Measurements from ENCODE around the gene PRDM4. TPM values are rescaled to one million over a fixed set of nuclear protein-coding genes. Genes with fewer than 3 reads are reported as not detected.

The PRDM4 gene
- total RNA-seq, 4 donors from 2014 or later: 25.0 to 45.3 (median 29.9) TPM

DNA sequence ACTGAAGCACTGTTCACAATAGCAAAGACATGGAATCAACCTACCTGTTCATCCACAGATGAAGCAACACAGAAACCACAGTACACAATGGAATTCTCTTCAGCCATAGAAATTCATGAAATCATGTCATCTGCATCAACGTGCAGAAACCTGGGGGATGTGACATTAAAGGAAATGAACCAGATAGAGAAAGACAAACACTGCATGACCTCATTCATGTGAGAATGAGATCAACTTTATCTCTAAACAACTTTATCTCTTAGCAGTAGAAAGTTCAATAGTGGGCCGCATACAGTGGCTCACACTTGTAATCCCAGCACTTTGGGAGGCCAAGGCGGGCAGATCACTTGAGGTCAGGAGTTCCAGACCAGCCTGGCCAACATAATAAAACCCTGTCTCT is 33.5 kb upstream of the PRDM4 start:
- ATAC-seq (ENCODE audit: low FRiP score) (no peak), DNase-seq (ENCODE audit: low spot score) (no peak)
- TF ChIP-seq, protein P1, sequence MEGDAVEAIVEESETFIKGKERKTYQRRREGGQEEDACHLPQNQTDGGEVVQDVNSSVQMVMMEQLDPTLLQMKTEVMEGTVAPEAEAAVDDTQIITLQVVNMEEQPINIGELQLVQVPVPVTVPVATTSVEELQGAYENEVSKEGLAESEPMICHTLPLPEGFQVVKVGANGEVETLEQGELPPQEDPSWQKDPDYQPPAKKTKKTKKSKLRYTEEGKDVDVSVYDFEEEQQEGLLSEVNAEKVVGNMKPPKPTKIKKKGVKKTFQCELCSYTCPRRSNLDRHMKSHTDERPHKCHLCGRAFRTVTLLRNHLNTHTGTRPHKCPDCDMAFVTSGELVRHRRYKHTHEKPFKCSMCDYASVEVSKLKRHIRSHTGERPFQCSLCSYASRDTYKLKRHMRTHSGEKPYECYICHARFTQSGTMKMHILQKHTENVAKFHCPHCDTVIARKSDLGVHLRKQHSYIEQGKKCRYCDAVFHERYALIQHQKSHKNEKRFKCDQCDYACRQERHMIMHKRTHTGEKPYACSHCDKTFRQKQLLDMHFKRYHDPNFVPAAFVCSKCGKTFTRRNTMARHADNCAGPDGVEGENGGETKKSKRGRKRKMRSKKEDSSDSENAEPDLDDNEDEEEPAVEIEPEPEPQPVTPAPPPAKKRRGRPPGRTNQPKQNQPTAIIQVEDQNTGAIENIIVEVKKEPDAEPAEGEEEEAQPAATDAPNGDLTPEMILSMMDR (IDR thresholded peaks at IDR 0.05): no peak

DNA sequence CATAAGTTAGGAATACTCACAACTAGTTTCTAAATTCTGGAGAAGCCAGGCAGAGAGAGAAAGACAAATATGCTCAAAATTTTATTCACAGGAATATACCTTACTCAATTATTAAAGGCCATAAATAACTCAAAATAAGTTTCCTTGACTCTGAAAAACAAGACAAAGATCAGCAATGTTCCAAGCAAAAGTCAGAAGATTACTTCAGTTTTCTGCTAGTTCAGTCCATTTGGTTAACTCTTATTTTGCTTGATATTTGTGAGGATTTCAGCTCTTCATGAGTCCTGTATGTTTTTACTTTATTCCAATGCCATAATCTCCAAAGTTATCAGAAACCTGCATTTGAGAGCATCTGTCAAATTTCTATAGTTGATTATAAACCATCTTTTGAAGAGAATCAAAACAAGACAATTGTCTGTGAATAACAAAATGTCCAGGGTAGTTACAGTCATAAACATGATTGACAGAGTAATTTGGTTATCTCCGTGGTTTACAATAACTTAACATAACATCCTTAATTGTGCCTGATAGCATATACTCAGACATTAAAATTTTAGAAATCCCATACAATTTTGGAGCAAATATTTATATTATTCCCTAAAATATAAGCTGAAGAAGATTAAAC is 30.6 kb upstream of the PRDM4 start:
- no peak for DNase-seq (ENCODE audit: low spot score)
- TF ChIP-seq, protein P1 (IDR thresholded peaks at IDR 0.05): no peak
- ATAC-seq (ENCODE audit: low FRiP score): no peak

DNA sequence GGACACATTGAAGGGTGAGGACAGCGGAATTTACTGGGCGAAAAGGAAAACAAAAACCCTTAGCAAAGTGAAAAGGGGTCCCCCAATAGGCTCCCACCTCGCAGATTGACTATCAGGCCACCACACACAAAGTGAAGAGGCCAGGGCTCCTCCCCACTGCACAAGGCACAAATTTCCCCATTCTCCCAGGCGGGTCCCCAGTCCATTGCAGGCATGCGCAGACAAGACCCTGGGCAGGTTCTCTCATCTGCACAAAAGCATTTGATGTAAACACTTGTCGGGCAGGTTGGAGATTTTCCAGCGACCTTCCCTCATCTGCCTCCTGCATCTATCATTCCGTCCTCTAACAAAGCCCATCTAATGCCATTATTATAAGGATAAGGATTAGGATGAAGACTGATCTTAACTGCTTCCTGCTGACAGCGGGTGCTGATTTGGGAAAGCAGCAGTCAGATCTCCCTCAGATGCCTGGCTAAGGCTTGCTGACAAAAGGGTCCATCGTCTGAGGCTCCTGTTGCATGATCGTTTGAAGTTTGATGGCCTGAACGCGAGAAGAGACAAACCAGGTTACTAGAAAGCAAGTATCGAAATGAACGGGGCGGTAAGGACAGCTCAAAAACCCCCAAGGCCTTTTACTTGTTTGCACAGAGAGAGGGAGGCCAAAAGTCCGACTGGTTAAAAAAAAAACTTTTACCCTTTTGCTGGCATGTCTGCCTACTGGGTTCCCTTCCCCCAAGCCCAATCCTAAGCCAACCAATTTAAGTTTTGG is 27.9 kb upstream of the PRDM4 start:
- ATAC-seq (ENCODE audit: low FRiP score): no peak

DNA sequence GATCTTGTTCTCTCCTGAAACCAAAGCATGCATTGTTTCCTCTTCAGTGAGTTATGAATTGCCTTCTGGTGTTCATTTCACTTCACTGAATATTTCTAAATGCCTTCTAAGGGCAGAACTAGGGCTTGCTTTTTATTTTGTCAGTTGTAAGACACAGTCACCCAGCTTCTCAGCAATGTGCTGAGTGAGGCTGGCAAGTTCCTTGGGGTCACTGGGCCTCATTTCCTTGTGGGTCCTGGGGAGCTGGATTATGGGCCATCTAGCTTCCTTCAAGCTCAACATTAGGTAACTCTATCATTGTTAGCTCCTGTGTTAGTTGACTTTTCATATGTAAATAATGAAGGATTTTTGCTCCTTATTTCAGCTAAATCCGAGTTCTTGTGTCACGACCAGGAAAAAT is 27.3 kb upstream of the PRDM4 start:
- no peak for ATAC-seq (ENCODE audit: low FRiP score)
- TF ChIP-seq, protein P1 (IDR thresholded peaks at IDR 0.05): no peak
- no peak for DNase-seq (ENCODE audit: low spot score)

More for the DNA sequence above, 27.9 kb upstream of the PRDM4 start:
- TF ChIP-seq, protein P1 (IDR thresholded peaks at IDR 0.05): no peak
- no peak for DNase-seq (ENCODE audit: low spot score)

DNA sequence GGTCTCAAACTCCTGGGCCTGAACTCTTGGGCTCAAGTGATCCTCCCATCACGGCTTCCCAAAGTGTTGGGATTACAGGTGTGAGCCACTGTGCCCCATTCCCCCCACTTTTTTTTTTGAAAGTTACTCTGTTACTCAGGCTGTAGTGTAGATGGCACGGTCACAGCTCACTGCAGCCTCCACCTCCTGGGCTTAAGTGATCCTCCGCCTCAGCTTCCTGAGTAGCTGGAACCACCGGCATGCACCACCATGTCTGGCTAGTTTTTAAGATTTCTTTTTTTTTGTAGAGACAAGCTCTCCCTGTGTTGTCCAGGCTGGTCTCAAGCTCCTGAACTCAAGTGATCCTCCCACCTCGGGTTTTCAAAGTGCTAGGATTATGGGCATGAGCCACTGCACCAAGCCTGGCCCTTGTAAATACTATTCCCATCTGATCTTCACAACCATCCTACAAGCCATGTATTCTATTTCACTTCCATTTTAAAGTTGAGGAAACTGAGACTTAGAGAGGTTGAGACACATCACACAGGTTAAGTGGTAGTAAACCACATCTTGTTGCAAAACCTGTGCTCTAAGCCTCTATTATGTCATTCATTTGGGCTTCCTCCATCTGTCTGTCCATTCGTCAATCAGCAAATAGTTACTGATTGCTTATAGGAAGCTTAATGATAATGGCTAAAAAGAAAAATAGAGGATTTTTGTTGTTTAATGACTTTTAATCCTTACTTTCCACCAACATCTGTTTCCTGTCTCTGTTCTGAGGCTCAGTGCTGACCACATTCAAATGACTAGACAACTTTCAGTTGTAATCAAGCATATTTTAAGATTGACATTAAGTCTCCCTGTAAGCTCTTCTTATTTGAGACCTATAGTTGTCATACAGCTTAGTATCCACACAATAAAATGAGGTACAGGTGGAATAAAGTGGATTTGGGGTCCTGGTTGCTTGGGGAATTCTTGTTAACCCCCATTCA is 22.8 kb upstream of the PRDM4 start:
- ATAC-seq (ENCODE audit: low FRiP score) (no peak), DNase-seq (ENCODE audit: low spot score) (no peak)
- TF ChIP-seq, protein P1 (IDR thresholded peaks at IDR 0.05): no peak

DNA sequence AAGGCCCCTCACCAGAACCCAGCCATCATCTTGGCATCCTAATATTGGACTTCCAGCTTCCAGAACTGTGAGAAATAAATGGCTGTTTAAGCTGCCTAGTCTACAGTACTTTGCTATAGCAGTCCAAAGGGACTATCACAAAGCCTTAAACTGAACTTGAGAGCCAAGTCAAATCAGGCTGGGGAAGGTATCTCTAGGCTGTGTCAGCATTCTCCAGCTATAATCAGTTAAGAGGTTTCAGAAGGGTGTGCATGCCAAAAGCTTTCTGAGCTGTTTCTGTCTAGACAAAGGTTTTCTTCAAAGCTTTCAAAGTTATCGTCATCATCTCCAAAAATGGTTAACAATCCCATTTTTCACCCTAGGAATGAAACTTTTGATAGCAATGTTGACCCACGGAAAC is 21.1 kb upstream of the PRDM4 start:
- ATAC-seq (ENCODE audit: low FRiP score): no peak
- DNase-seq (ENCODE audit: low spot score): no peak
- TF ChIP-seq, protein P1 (IDR thresholded peaks at IDR 0.05): no peak
